Left lung (tissue), 10 donors: ENCODE data around the gene HOXC5. TPM values are rescaled to one million over a fixed set of nuclear protein-coding genes. Genes with fewer than 3 reads are reported as not detected.

Experiments
- ATAC-seq: fragments of 200-7000 bp; cut with Tn5 transposase; one replicate; pipeline ENCODE4 v1.9.1; 2020; ENCODE audit warnings: moderate library complexity
- DNase-seq, 4 donors: peaks; one replicate each; pipeline ENCODE4 v3.0.0-alpha.2; 2013 to 2020
- H3K27ac ChIP-seq, 2 donors: fragments of 200-600 bp; sonication (generic) in 1 of 2; one replicate each; pipeline versions ENCODE4 v1.5.0 to v1.8.0; 2020 to 2021
- H3K27me3 ChIP-seq, 2 donors: fragments of 200-600 bp; sonication (generic) in 1 of 2; one replicate each; pipeline versions ENCODE4 v1.5.0 to v1.8.0; 2020 to 2021
- H3K36me3 ChIP-seq, 2 donors: fragments of 200-600 bp; sonication (generic) in 1 of 2; one replicate each; pipeline versions ENCODE4 v1.5.0 to v1.8.0; 2020 to 2021
- H3K4me1 ChIP-seq, 2 donors: fragments of 200-600 bp; one replicate each; pipeline ENCODE4 v1.8.0; 2021
- H3K4me3 ChIP-seq, 2 donors: fragments of 200-600 bp; sonication (generic) in 1 of 2; one replicate each; pipeline versions ENCODE4 v1.5.0 to v1.8.0; 2020 to 2021; ENCODE audit warnings: mild to moderate bottlenecking in 1 of 2
- H3K9me3 ChIP-seq, 2 donors: fragments of 200-600 bp; sonication (generic) in 1 of 2; one replicate each; pipeline versions ENCODE4 v1.5.0 to v1.8.0; 2020 to 2021
- intact Hi-C, 2 donors: fragments of 100-400 bp; cut with DNase I; formaldehyde crosslinking; loops; one replicate each; pipeline versions ENCODE4 v1.11.2 to v1.14.2; 2022
- polyA plus RNA-seq, 6 donors: library from polyadenylated mRNA; unstranded; fragments of 120-200 nt; gene quantifications; one replicate each; pipeline ENCODE4 v1.2.1, GENCODE V29; 2013; ENCODE audit not compliant: insufficient read length in 6 of 6
- total RNA-seq, 2 donors: library from RNA; stranded (reverse); fragmentation: NEBNext Ultra II Directional; extraction: Animal tissue kit (Norgen Biotek cat#: 25700); gene quantifications; one replicate each; pipeline ENCODE4 v1.2.1, GENCODE V29; 2021
- TF ChIP-seq, protein P1 (sequence below), 2 donors: fragments of 200-600 bp; sonication (generic) in 1 of 2; IDR thresholded peaks; one replicate each; pipeline versions ENCODE4 v1.5.0 to v1.8.0; 2021; ENCODE audit warnings: antibody characterized with exemption in 2 of 2
- donor health status: DM: no; HTN: yes; CAD: no.
- donor health status: DM: no; HTN: no; CAD: no.

Gene HOXC5
- total and polyA plus RNA-seq, 8 donors, result 0.11 to 0.38 (median 0.28) TPM

DNA sequence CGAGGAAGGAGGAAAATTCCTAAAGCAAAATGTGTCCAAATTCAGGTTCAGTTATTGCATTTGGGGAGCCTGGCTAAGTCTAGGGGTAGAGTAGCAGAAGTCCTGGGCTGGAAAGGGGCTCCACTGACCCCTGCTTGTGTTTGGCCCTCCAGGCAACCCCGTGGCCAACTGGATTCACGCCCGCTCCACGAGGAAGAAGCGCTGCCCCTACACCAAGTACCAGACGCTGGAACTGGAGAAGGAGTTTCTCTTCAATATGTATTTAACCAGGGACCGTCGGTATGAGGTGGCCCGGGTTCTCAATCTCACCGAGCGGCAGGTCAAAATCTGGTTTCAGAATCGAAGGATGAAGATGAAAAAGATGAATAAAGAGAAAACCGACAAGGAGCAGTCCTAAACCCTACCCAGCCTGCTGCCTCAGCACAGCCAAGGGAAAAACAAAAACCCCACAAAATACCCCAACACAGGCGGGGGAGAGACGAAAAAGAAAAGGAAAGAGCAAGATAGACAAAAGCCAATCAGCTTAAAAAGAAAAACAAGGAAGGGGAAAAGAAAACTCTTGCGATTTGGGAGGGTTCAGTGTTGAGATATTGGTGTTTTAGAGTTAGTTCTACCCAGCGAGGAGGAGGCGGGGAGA, 30.5 kb upstream of the HOXC5 start:
- ATAC-seq, result no peak
- no peak overlapping the region for H3K4me3 ChIP-seq
- TF ChIP-seq, protein P1, sequence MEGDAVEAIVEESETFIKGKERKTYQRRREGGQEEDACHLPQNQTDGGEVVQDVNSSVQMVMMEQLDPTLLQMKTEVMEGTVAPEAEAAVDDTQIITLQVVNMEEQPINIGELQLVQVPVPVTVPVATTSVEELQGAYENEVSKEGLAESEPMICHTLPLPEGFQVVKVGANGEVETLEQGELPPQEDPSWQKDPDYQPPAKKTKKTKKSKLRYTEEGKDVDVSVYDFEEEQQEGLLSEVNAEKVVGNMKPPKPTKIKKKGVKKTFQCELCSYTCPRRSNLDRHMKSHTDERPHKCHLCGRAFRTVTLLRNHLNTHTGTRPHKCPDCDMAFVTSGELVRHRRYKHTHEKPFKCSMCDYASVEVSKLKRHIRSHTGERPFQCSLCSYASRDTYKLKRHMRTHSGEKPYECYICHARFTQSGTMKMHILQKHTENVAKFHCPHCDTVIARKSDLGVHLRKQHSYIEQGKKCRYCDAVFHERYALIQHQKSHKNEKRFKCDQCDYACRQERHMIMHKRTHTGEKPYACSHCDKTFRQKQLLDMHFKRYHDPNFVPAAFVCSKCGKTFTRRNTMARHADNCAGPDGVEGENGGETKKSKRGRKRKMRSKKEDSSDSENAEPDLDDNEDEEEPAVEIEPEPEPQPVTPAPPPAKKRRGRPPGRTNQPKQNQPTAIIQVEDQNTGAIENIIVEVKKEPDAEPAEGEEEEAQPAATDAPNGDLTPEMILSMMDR (IDR thresholded peaks at IDR 0.05), result no peak
- H3K27me3 ChIP-seq, result peaks cover 98 to 100% of the 10 kb centered on the region in 2 donors
- H3K4me1 ChIP-seq, result peaks cover 11 to 23% of the 10 kb centered on the region in 2 donors
- no peak overlapping the region for H3K27ac ChIP-seq
- intact Hi-C loops, result loop anchor here in 1 of 2 donors (10.0 kb wide), 1 partner anchor 192 kb away; no protein-coding TSS in a partner anchor
- H3K9me3 ChIP-seq, result no peaks in the 10 kb centered on the region
- no peak for DNase-seq
- no peaks in the 10 kb centered on the region for H3K36me3 ChIP-seq

DNA sequence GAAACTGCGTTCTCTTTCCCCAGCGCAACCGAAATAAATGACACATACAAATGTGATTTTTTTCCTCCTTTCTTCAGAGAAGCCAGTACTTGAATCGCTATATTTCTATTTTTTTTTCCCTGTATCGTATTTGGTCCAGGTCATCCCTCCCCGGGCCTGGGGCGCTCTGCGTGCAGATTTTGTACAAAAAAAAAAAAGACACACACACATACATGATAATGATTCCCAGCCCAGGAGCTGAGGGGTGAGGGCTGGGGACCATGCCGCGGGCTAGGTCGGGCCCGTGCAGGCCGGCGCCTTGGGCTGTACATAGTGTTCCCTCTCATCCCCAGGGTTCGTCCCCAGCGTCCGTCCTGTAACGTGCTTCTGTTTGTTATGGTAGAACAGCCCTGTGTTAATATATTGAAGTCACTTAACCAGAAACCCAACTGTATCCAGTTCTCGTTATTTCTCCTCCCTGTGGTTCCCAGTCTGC, 29.9 kb upstream of the HOXC5 start:
- TF ChIP-seq, protein P1 (IDR thresholded peaks at IDR 0.05), result no peak
- Histone ChIP-seq H3K4me1 (peaks cover 11 to 23% of the 10 kb centered on the region in 2 donors), H3K27ac (no peak overlapping the region), H3K9me3 (no peaks in the 10 kb centered on the region), H3K27me3 (peaks cover 98 to 100% of the 10 kb centered on the region in 2 donors), H3K4me3 (no peak overlapping the region), H3K36me3 (no peaks in the 10 kb centered on the region)
- ATAC-seq (no peak), DNase-seq (no peak)
- intact Hi-C loops, result loop anchor here in 1 of 2 donors (10.0 kb wide), 1 partner anchor 192 kb away; no protein-coding TSS in a partner anchor

DNA sequence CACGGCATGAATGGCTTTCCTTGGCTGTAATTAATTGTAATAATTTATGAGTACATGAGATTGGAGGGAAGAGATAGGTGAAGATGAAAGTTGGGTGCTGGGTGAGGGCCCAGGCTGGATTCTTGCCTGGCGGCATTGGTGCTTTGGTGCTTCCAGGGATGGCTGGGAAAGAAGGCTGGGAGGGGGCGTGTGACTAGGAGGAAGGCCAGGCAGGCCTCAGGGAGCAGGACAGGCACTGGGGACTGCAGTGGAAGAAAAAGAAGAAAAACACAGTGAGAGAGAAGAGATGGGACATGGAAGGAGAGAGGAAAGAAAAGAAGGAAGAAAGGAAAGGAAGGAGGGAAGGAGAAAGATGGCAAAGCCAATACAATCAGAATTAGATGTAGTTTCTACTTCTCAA, 29.2 kb upstream of the HOXC5 start:
- H3K4me1 ChIP-seq, result peaks cover 11 to 23% of the 10 kb centered on the region in 2 donors
- no peak for ATAC-seq

DNA sequence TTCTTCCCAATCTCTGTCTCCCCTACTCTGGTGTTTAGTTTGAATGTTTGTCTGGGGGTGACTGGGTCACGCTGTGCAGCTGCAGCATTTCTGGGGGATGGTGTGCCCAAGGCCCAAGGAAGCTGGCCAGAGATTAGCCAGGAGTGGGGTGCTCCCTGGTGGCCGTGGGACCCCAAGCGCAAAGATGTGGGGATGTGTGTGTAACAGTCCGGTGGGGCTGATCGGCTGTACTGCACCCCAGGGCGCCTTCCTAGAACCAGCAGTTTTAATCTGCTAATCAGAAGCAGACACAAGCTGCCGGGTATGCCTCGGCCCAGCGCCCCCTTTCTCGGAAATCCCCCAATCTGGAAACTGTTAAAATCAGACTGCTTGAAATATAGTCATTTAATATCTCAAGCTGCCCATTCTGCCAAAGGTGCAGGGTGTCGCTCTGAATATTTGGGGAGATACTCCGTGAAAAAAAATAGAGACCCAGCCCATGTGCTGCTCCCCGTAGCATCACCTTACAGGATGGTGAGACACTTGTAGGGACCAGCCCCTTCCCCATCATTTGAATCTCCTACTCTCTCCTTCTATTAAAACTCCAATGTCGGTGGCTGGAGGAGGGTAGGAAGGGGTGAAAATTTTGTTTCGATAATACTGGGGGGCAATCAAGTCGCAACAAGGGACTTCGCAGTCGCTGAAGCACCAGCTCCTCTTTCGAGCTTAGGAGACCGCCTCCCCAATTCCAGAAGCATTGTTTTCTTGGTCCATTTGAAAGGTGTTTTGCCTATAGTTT, 28.6 kb upstream of the HOXC5 start:
- Histone ChIP-seq H3K9me3 (no peaks in the 10 kb centered on the region), H3K36me3 (no peaks in the 10 kb centered on the region), H3K27ac (no peak overlapping the region), H3K27me3 (peaks cover 93 to 98% of the 10 kb centered on the region in 2 donors), H3K4me3 (no peak overlapping the region), H3K4me1 (peaks cover 11 to 26% of the 10 kb centered on the region in 2 donors)
- TF ChIP-seq, protein P1 (IDR thresholded peaks at IDR 0.05), result no peak
- intact Hi-C loops, result loop anchor here in 1 of 2 donors (10.0 kb wide), 1 partner anchor 191 kb away; no protein-coding TSS in a partner anchor
- ATAC-seq, result no peak
- DNase-seq, result no peak

More for the DNA sequence above, 29.2 kb upstream of the HOXC5 start:
- intact Hi-C loops, result loop anchor here in 1 of 2 donors (10.0 kb wide), 1 partner anchor 191 kb away; no protein-coding TSS in a partner anchor
- Histone ChIP-seq H3K27me3 (peaks cover 97 to 100% of the 10 kb centered on the region in 2 donors), H3K27ac (no peak overlapping the region), H3K4me3 (no peak overlapping the region), H3K9me3 (no peaks in the 10 kb centered on the region), H3K36me3 (no peaks in the 10 kb centered on the region)
- DNase-seq, result no peak
- TF ChIP-seq, protein P1 (IDR thresholded peaks at IDR 0.05), result no peak
